Sigmoid colon (tissue), 4 donors: ENCODE results near the gene TTLL11.

Experiments used
- EP300 ChIP-seq, 4 donors: sonication (generic); formaldehyde crosslinking; IDR thresholded peaks; one replicate each; pipeline ENCODE4 v1.6.1; 2017; ENCODE audit warnings: antibody characterized with exemption in 4 of 4
- POLR2A ChIP-seq, 2 donors: fragments of 450-650 bp; IDR thresholded peaks; one replicate each; pipeline ENCODE4 v1.6.1; 2016; ENCODE audit warnings: antibody characterized with exemption in 2 of 2, mild to moderate bottlenecking in 2 of 2, moderate library complexity in 2 of 2
- POLR2AphosphoS5 ChIP-seq, 4 donors: sonication (generic); formaldehyde crosslinking; IDR thresholded peaks; one replicate each; pipeline ENCODE4 v1.6.1; 2017; ENCODE audit warnings: antibody characterized with exemption in 4 of 4
- TF ChIP-seq, protein P1 (sequence below), 4 experiments: fragments of 450-650 bp in 3 of 4; fragments of 200-600 bp in 1 of 4; IDR thresholded peaks; one replicate each; pipeline ENCODE4 v1.5.1; 2016 to 2019; ENCODE audit warnings: antibody characterized with exemption in 4 of 4, mild to moderate bottlenecking in 3 of 4, moderate library complexity in 2 of 4

- TF ChIP-seq, protein P1, sequence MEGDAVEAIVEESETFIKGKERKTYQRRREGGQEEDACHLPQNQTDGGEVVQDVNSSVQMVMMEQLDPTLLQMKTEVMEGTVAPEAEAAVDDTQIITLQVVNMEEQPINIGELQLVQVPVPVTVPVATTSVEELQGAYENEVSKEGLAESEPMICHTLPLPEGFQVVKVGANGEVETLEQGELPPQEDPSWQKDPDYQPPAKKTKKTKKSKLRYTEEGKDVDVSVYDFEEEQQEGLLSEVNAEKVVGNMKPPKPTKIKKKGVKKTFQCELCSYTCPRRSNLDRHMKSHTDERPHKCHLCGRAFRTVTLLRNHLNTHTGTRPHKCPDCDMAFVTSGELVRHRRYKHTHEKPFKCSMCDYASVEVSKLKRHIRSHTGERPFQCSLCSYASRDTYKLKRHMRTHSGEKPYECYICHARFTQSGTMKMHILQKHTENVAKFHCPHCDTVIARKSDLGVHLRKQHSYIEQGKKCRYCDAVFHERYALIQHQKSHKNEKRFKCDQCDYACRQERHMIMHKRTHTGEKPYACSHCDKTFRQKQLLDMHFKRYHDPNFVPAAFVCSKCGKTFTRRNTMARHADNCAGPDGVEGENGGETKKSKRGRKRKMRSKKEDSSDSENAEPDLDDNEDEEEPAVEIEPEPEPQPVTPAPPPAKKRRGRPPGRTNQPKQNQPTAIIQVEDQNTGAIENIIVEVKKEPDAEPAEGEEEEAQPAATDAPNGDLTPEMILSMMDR (IDR thresholded peaks at IDR 0.05): no peak
- TF ChIP-seq POLR2A (IDR thresholded peaks at IDR 0.05): no peak
- TF ChIP-seq EP300 (IDR thresholded peaks at IDR 0.05): no peak
- no peak for TF ChIP-seq POLR2AphosphoS5 (IDR thresholded peaks at IDR 0.05)
These were observed 319.7 kb downstream of the TTLL11 start for GRCh38 chr9:121773286-121773953.
